GM19324 (cell line): Measurements from ENCODE around the gene UGT1A6.
"Not testable (repeated sequence)": the region's sequence is repeated elsewhere in the genome, so short reads cannot be mapped to it uniquely, and the experiment has no call there.

Experiments
- ATAC-seq: cut with Tn5 transposase; IDR thresholded peaks from one replicate; pipeline ENCODE4 v1.9.1; 2021; ENCODE audit warnings: mild to moderate bottlenecking, moderate library complexity; ENCODE audit not compliant: unreplicated experiment, low FRiP score

UGT1A6 gene

GRCh38 chr2:233713262-233713615 is 20.5 kb downstream of the UGT1A6 start:
- no peak for ATAC-seq

GRCh38 chr2:233714121-233714520 is 21.4 kb downstream of the UGT1A6 start:
- ATAC-seq = no peak

GRCh38 chr2:233718552-233718951 is 25.9 kb downstream of the UGT1A6 start, which contains the start of gene UGT1A4:
Gene UGT1A4 (plus strand): TSS chr2:233718736. CDS start chr2:233718821, 85 bp downstream.
- no peak for ATAC-seq

GRCh38 chr2:233728723-233729301 is 36.1 kb downstream of the UGT1A6 start, which contains the start of gene UGT1A3:
Gene UGT1A3 (plus strand): TSS chr2:233729042. CDS start chr2:233729127, 85 bp downstream.
- no peak for ATAC-seq

GRCh38 chr2:233736868-233737653 is 44.4 kb downstream of the UGT1A6 start:
- not testable (repeated sequence) for ATAC-seq

- ATAC-seq = no peak
These were observed 48.2 kb downstream of the UGT1A6 start for GRCh38 chr2:233740870-233741269.

GRCh38 chr2:233743464-233744259 is 51.0 kb downstream of the UGT1A6 start:
- ATAC-seq = no peak

- ATAC-seq = no peak
These were observed 52.5 kb downstream of the UGT1A6 start for GRCh38 chr2:233745073-233745755.

GRCh38 chr2:233745838-233746237 is 53.1 kb downstream of the UGT1A6 start:
- ATAC-seq = not testable (repeated sequence)

GRCh38 chr2:233746475-233747282 is 54.0 kb downstream of the UGT1A6 start:
- ATAC-seq = no peak

GRCh38 chr2:233747283-233747544 is 54.5 kb downstream of the UGT1A6 start:
- ATAC-seq = no peak

- not testable (repeated sequence) for ATAC-seq
These were observed 58.0 kb downstream of the UGT1A6 start for GRCh38 chr2:233750689-233751088.

GRCh38 chr2:233751212-233752009 is 58.7 kb downstream of the UGT1A6 start:
- not testable (repeated sequence) for ATAC-seq

GRCh38 chr2:233754872-233755611 is 62.4 kb downstream of the UGT1A6 start:
- ATAC-seq = no peak

- ATAC-seq = no peak
These were observed 63.9 kb downstream of the UGT1A6 start for GRCh38 chr2:233756429-233757081.

- ATAC-seq = no peak
These were observed 65.5 kb downstream of the UGT1A6 start for GRCh38 chr2:233758141-233758540.

GRCh38 chr2:233758849-233759248 is 66.2 kb downstream of the UGT1A6 start:
- ATAC-seq = no peak

GRCh38 chr2:233760043-233760442 is 67.4 kb downstream of the UGT1A6 start, which contains the start of gene UGT1A1:
Gene UGT1A1 (plus strand): TSS chr2:233760270. CDS start chr2:233760288, 18 bp downstream.
- no peak for ATAC-seq
